Muscle of leg (tissue), 11 donors: ENCODE results near the gene TMEM38A. TPM values are rescaled to one million over a fixed set of nuclear protein-coding genes. Genes with fewer than 3 reads are reported as not detected.
A peak's percentile ranks its signal among the peaks of the same experiment; 100 is the strongest.
"Not testable (repeated sequence)": the region's sequence is repeated elsewhere in the genome, so short reads cannot be mapped to it uniquely, and the experiment has no call there.

Experiments
- DNase-seq: peaks from one replicate; pipeline ENCODE4 v3.0.0; 2013
- H3K27ac ChIP-seq: one replicate; pipeline ENCODE4 v1.5.1; 2013; ENCODE audit warnings: mild to moderate bottlenecking, low read length, control low read depth
- H3K27me3 ChIP-seq: one replicate; pipeline ENCODE4 v1.6.1; 2013; ENCODE audit warnings: low read length; ENCODE audit not compliant: control insufficient read depth, insufficient read depth
- H3K36me3 ChIP-seq: one replicate; pipeline ENCODE4 v1.6.1; 2013; ENCODE audit warnings: low read length; ENCODE audit not compliant: control insufficient read depth, insufficient read depth
- H3K4me1 ChIP-seq: one replicate; pipeline ENCODE4 v1.6.1; 2013; ENCODE audit warnings: low read length; ENCODE audit not compliant: control insufficient read depth, insufficient read depth
- H3K4me3 ChIP-seq: one replicate; pipeline ENCODE4 v1.5.1; 2013; ENCODE audit warnings: low read length, control low read depth
- H3K9me3 ChIP-seq: replicated peaks from 2 replicates; pipeline ENCODE4 v1.6.1; 2013; ENCODE audit warnings: low read depth, low read length; ENCODE audit not compliant: control insufficient read depth
- WGBS: methylation state at CpG from one replicate; pipeline ENCODE4 v1.1.5; 2013; ENCODE audit warnings: missing lambda C conversion rate; ENCODE audit not compliant: insufficient coverage; 5-methylcytosine and 5-hydroxymethylcytosine counted together
- polyA plus RNA-seq, 8 donors: library from polyadenylated mRNA; unstranded; fragments of 120-200 nt; gene quantifications; one replicate each; pipeline versions ENCODE4 v1.2.1 to v1.2.3, GENCODE V29; 2013; ENCODE audit warnings: inconsistent platforms in 1 of 8, low replicate concordance in 1 of 8; ENCODE audit not compliant: insufficient read length in 8 of 8, insufficient read depth in 1 of 8
- total RNA-seq: library from RNA; stranded (reverse); fragments of 120-200 nt; gene quantifications from one replicate; pipeline ENCODE4 v1.2.4, GENCODE V29; 2013

The TMEM38A gene
- total and polyA plus RNA-seq, 9 donors: 78.3 to 175 (median 118) TPM

GRCh38 chr19:16670291-16670690 lies 9.4 kb downstream of the TMEM38A start:
- DNase-seq: no peak
- H3K9me3 ChIP-seq: no peaks in the 10 kb centered on the region
- H3K27me3 ChIP-seq: no peaks in the 10 kb centered on the region
- H3K36me3 ChIP-seq: peaks cover 7% of the 10 kb centered on the region
- H3K27ac ChIP-seq: peak overlapping the region; percentile 29
- peaks cover 12% of the 10 kb centered on the region for H3K4me1 ChIP-seq
- H3K4me3 ChIP-seq: no peak overlapping the region
- WGBS: 98% methylated on average over 6 of the region's 13 CpGs

DNA sequence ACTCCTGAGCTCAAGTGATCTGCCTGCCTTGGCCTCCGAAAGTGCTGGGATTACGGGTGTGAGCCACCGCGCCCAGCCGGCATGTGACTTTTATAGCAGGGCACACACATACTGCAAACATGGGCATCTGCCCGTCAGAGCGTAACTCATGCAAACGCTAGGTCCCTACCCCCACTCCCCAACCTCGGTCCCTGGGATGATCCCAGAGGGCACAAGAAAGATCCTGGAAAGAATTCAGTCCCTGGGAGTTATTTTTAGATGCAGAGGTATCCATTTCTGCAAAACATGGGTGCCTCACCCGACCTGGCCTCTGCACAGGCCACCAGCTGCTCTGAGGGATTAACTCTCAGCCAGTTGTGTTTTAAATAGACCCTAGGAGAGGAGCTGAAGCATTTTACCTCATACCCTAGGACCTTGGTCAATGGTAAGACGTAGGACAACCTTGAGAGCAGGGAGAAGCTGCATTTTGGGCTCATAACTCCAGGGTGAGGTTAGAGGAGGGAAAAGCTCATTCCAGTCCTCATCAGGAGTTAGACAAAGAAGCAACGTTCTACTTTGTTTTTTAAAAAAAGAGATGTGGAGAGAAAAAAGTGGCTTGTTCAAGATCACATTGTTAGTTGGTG lies 10.8 kb downstream of the TMEM38A start:
- Histone ChIP-seq H3K9me3 (no peaks in the 10 kb centered on the region), H3K27me3 (no peaks in the 10 kb centered on the region), H3K36me3 (peaks cover 7% of the 10 kb centered on the region), H3K27ac (peak overlapping the region; percentile 89), H3K4me1 (peaks cover 12% of the 10 kb centered on the region), H3K4me3 (no peak overlapping the region)
- WGBS: 68% methylated on average over 7 of the region's 12 CpGs
- DNase-seq: peak; percentile 81

DNA sequence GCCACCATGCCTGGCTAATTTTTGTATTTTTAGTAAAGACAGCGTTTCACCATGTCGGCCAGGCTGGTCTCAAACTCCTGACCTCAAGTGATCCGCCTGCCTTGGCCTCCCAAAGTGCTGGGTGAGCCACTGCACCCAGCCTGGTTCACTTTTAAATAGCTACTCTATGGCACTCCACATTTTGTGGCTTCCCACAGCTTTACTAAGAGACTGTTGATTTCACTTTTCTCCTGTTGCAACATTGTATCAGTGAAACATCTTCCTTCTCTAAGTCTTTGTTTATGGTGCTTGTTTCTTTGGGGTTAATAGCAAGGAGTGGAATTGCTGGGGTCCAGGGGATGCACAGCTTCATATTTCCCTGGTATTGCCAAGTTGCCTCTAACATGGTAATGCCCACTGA lies 12.3 kb downstream of the TMEM38A start:
- H3K9me3 ChIP-seq: no peaks in the 10 kb centered on the region
- H3K27ac ChIP-seq: no peak overlapping the region
- H3K36me3 ChIP-seq: peaks cover 4% of the 10 kb centered on the region
- no peak overlapping the region for H3K4me3 ChIP-seq
- DNase-seq: no peak
- peaks cover 12% of the 10 kb centered on the region for H3K4me1 ChIP-seq
- no peaks in the 10 kb centered on the region for H3K27me3 ChIP-seq
- 77% methylated on average over 3 of the region's 3 CpGs for WGBS

GRCh38 chr19:16673839-16674238 lies 12.9 kb downstream of the TMEM38A start:
- 33% methylated on average over 1 of the region's 4 CpGs for WGBS
- DNase-seq, H3K36me3 ChIP-seq, H3K27ac ChIP-seq, H3K4me3 ChIP-seq, H3K27me3 ChIP-seq, H3K9me3 ChIP-seq: not testable (repeated sequence)
- H3K4me1 ChIP-seq: peaks cover 12% of the 10 kb centered on the region

DNA sequence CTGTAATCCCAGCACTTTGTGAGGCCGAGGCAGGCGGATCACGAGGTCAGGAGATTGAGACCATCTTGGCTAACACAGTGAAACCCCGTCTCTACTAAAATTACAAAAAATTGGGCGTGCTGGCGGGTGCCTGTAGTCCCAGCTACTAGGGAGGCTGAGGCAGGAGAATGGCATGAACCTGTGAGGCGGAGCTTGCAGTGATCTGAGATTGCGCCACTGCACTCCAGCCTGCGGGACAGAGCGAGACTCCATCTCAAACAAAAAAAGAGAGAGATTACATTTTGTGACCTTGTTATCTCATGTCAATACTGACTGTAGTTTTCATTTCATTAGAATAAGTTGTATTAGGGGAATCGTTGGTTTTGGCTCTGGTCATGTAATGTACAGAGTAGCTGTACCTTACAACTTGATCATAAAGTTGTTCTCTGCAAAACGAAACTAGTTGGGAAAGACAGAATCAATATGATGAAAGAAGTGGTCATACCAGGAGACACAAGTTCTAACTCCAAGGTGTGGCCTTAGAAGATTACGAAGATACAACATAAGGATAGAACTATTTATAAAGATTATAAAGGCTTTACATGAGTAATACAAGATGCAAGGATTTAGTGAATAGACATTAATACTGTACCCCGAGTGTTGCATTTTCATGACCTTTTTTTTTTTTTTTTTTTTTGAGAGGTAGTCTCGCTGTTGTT lies 15.3 kb downstream of the TMEM38A start:
- peaks cover 11% of the 10 kb centered on the region for H3K4me1 ChIP-seq
- H3K27me3 ChIP-seq: no peaks in the 10 kb centered on the region
- H3K27ac ChIP-seq: no peak overlapping the region
- no peak overlapping the region for H3K4me3 ChIP-seq
- no peak for DNase-seq
- peaks cover 10% of the 10 kb centered on the region for H3K36me3 ChIP-seq
- peaks cover 3% of the 10 kb centered on the region for H3K9me3 ChIP-seq
- 94% methylated on average over 3 of the region's 15 CpGs for WGBS

DNA sequence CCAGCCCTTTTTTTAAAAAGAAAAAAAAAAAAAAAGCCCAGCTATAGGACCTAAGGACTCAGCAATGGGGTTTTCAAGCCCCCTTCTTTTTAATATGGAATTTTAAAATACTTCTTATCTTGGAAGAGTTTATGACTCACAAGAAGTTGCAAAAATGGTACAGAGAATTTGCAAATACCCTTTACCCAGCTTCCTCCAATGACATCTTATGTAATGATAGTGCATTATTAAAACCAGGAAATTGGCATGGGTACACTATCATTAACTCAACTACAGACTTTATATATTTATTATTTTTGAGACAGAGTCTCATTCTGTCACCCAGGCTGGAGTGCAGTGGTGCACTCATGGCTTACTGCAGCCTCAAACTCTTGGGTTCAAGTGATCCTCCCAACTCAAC lies 16.1 kb downstream of the TMEM38A start:
- no peak for DNase-seq
- H3K4me1 ChIP-seq: peaks cover 6% of the 10 kb centered on the region
- no peaks in the 10 kb centered on the region for H3K27me3 ChIP-seq
- peaks cover 6% of the 10 kb centered on the region for H3K9me3 ChIP-seq
- peaks cover 17% of the 10 kb centered on the region for H3K36me3 ChIP-seq
- H3K4me3 ChIP-seq: no peak overlapping the region
- H3K27ac ChIP-seq: no peak overlapping the region

DNA sequence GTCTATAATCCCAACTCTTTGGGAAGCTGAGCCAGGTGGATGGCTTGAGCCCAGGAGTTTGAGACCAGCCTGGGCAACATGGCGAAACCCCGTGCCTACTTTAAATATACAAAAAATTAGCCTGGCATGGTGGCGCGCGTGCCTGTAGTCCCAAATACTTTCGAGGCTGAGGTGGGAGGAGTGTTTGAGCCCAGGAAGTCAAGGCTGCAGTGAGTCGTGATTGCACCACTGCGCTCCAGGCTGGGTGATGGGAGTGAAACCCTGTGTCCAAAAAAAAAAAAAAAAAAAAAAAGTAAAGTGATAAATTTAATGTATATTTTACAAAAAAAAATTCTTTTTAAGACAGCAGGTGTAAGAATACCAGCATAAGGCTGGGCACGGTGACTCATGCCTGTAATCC lies 17.6 kb downstream of the TMEM38A start:
- Histone ChIP-seq H3K4me3 (no peak overlapping the region), H3K4me1 (no peaks in the 10 kb centered on the region), H3K27me3 (no peaks in the 10 kb centered on the region), H3K36me3 (peaks cover 26% of the 10 kb centered on the region), H3K9me3 (peaks cover 6% of the 10 kb centered on the region), H3K27ac (no peak overlapping the region)
- no CpG with 5 or more reads among the region's 9 CpGs for WGBS
- DNase-seq: no peak

GRCh38 chr19:16679811-16680210 lies 18.9 kb downstream of the TMEM38A start:
- Histone ChIP-seq H3K9me3 (peaks cover 6% of the 10 kb centered on the region), H3K4me3 (no peak overlapping the region), H3K27ac (no peak overlapping the region), H3K4me1 (no peaks in the 10 kb centered on the region), H3K36me3 (peaks cover 26% of the 10 kb centered on the region), H3K27me3 (no peaks in the 10 kb centered on the region)
- DNase-seq: no peak
- WGBS: 92% methylated on average over 5 of the region's 11 CpGs

- 88% methylated on average over 1 of the region's 2 CpGs for WGBS
- H3K36me3 ChIP-seq: peaks cover 26% of the 10 kb centered on the region
- H3K4me3 ChIP-seq: no peak overlapping the region
Observed at GRCh38 chr19:16682539-16682938, 21.6 kb downstream of the TMEM38A start.

DNA sequence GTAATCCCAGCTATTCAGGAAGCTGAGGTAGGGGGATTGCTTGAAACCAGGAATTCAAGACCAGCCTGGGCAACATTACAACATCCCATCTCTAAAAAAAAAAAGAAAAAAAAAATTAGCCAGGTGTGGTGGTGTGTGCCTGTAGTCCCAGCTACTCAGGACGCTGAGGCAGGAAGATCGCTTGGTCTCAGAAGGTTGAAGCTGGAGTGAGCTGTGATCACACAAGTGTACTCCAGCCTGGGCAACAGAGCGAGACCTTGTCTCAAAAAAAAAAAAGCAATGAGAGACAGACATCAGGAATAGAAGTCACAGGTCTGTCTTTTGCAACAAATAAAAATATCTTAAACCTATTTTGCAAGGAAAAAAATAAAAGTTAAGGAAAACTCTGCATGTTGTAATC lies 23.3 kb downstream of the TMEM38A start:
- WGBS: 75% methylated on average over 2 of the region's 3 CpGs
- no peak for DNase-seq
- Histone ChIP-seq H3K4me3 (no peak overlapping the region), H3K9me3 (peaks cover 6% of the 10 kb centered on the region), H3K4me1 (peaks cover 6% of the 10 kb centered on the region), H3K27me3 (no peaks in the 10 kb centered on the region), H3K36me3 (peaks cover 26% of the 10 kb centered on the region), H3K27ac (no peak overlapping the region)

More at GRCh38 chr19:16682539-16682938, 21.6 kb downstream of the TMEM38A start:
- DNase-seq: no peak
- H3K27ac ChIP-seq: no peak overlapping the region
- peaks cover 6% of the 10 kb centered on the region for H3K4me1 ChIP-seq
- peaks cover 6% of the 10 kb centered on the region for H3K9me3 ChIP-seq
- no peaks in the 10 kb centered on the region for H3K27me3 ChIP-seq
